Measurements from ENCODE around the gene MZF1.
A peak's percentile ranks its signal among the peaks of the same experiment; 100 is the strongest.

MZF1 gene

GRCh38 chr19:58538257-58539168 lies 34.6 kb downstream of the MZF1 start:
- DNase-seq, result peak; percentile 92

- DNase-seq, result no peak
Measured at GRCh38 chr19:58536852-58537798, 36.0 kb downstream of the MZF1 start.

- DNase-seq, result no peak
Measured at GRCh38 chr19:58535857-58536256, 37.3 kb downstream of the MZF1 start.

- no peak for DNase-seq
Measured at GRCh38 chr19:58531034-58531840, 41.9 kb downstream of the MZF1 start.

GRCh38 chr19:58529405-58529804 lies 43.7 kb downstream of the MZF1 start:
- DNase-seq, result no peak

GRCh38 chr19:58522709-58523108 lies 50.4 kb downstream of the MZF1 start:
- DNase-seq, result no peak

GRCh38 chr19:58521651-58522050 lies 51.5 kb downstream of the MZF1 start:
- no peak for DNase-seq

GRCh38 chr19:58520257-58520599 lies 52.9 kb downstream of the MZF1 start:
- DNase-seq, result no peak

GRCh38 chr19:58519355-58520256 lies 53.5 kb downstream of the MZF1 start, which contains the start of gene ZBTB45:
ZBTB45 (minus strand) TSS chr19:58519810; CDS start chr19:58517673, 2,137 bp downstream.
- peak; percentile 98 for DNase-seq

- DNase-seq, result peak; percentile 85
Measured at GRCh38 chr19:58519087-58519354, 54.1 kb downstream of the MZF1 start.

GRCh38 chr19:58518256-58519086 lies 54.7 kb downstream of the MZF1 start:
- no peak for DNase-seq

- no peak for DNase-seq
Measured at GRCh38 chr19:58516964-58517833, 55.9 kb downstream of the MZF1 start.

- no peak for DNase-seq
Measured at GRCh38 chr19:58516246-58516836, 56.8 kb downstream of the MZF1 start.

- no peak for DNase-seq
Measured at GRCh38 chr19:58515259-58515658, 57.9 kb downstream of the MZF1 start.

GRCh38 chr19:58514564-58515022 lies 58.5 kb downstream of the MZF1 start:
- DNase-seq, result no peak

- DNase-seq, result peak; percentile 94
Measured at GRCh38 chr19:58513694-58514563, 59.2 kb downstream of the MZF1 start.

- DNase-seq, result no peak
Measured at GRCh38 chr19:58513213-58513693, 59.9 kb downstream of the MZF1 start.

All from islet precursor cell (in vitro differentiated cells).